K562 (cell line): Measurements from ENCODE around the gene DTD1. TPM values are rescaled to one million over a fixed set of nuclear protein-coding genes. Genes with fewer than 3 reads are reported as not detected.

Experiments
- ATAC-seq: fragments of 200-7000 bp; cut with Tn5 transposase; 3 replicates; pipeline ENCODE4 v1.9.1; 2020; ENCODE audit warnings: moderate library complexity
- BruUV-seq: library from RNA; stranded (reverse); fragments of 400-500 nt; replicated peaks from 2 replicates; lab custom pipeline; 2021; lab: Mats Ljungman, UMichigan
- CTCF ChIA-PET: fragments of 300-600 bp; formaldehyde crosslinking; extraction: SDS; loops from one replicate; lab custom pipeline; 2021; ENCODE audit warnings: low intra/inter-chr PET ratio; lab: Yijun Ruan, JAX
- POLR2A ChIA-PET: fragments of 300-600, 350-650 bp; sonication (Branson Sonifier 250); formaldehyde crosslinking; extraction: SDS; loops from one replicate; lab custom pipeline; 2021; ENCODE audit warnings: antibody characterized with exemption, inconsistent platforms; lab: Yijun Ruan, JAX
- DNase-seq, 4 experiments: peaks; one replicate each; pipeline versions ENCODE4 v3.0.0 to v3.0.0-alpha.2; 2011 to 2018; ENCODE audit warnings: low spot score in 3 of 4, mixed read lengths in 3 of 4; ENCODE audit errors: extremely low read depth in 1 of 4
- FAIRE-seq: peaks from 2 replicates; lab custom pipeline; 2011; peaks lifted over from hg19 to GRCh38; lab: Jason Lieb, UNC
- H2AFZ ChIP-seq: 2 replicates; pipeline ENCODE4 v1.6.0; 2011; ENCODE audit warnings: low read depth, low read length, control low read depth, inconsistent platforms
- H3K27ac ChIP-seq: fragments of 200-600 bp; 3 replicates; pipeline ENCODE4 v1.8.0; 2011; ENCODE audit warnings: low read depth, mild to moderate bottlenecking, control low read depth, inconsistent platforms, low read length, moderate library complexity, mixed read lengths; ENCODE audit errors: extremely low read depth
- H3K27me3 ChIP-seq, 2 experiments: fragments of 300-600 bp in 1 of 2; 2 replicates in 1 of 2; 3 replicates in 1 of 2; pipeline versions ENCODE4 v1.6.0 to v1.8.0; 2011; ENCODE audit warnings: inconsistent platforms in 2 of 2, low read length in 2 of 2, mild to moderate bottlenecking in 1 of 2, mixed read lengths in 1 of 2, moderate library complexity in 1 of 2; ENCODE audit not compliant: control insufficient read depth in 2 of 2, insufficient read depth in 2 of 2
- H3K36me3 ChIP-seq: fragments of 300-600 bp; 3 replicates; pipeline ENCODE4 v1.8.0; 2011; ENCODE audit warnings: mild to moderate bottlenecking, low read length, inconsistent platforms; ENCODE audit not compliant: control insufficient read depth, insufficient read depth
- H3K4me1 ChIP-seq, 2 experiments: fragments of 200-600 bp in 1 of 2; replicated peaks in 1 of 2; 2 replicates in 1 of 2; 3 replicates in 1 of 2; pipeline versions ENCODE4 v1.5.1 to v1.8.0; 2011; ENCODE audit warnings: inconsistent platforms in 2 of 2, low read length in 2 of 2, mild to moderate bottlenecking in 1 of 2, mixed read lengths in 1 of 2, moderate library complexity in 1 of 2; ENCODE audit not compliant: control insufficient read depth in 2 of 2, insufficient read depth in 2 of 2
- H3K4me2 ChIP-seq: 2 replicates; pipeline ENCODE4 v1.6.1; 2011; ENCODE audit warnings: low read length, control low read depth, inconsistent platforms, mixed read lengths; ENCODE audit not compliant: insufficient read depth
- H3K4me3 ChIP-seq: fragments of 200-600 bp; sonication (generic), shearing (Covaris generic); 2 replicates; pipeline ENCODE4 v1.5.1; 2016; ENCODE audit warnings: control low read depth, inconsistent platforms
- H3K79me2 ChIP-seq: fragments of 200-600 bp; 3 replicates; pipeline ENCODE4 v1.8.0; 2011; ENCODE audit warnings: low read length, inconsistent platforms; ENCODE audit not compliant: control insufficient read depth, insufficient read depth
- H3K9ac ChIP-seq, 2 experiments: 2 replicates each; pipeline versions ENCODE4 v1.6.0 to v1.6.1; 2011; ENCODE audit warnings: low read depth in 2 of 2, low read length in 2 of 2, control low read depth in 1 of 2, inconsistent platforms in 1 of 2, mild to moderate bottlenecking in 1 of 2, mixed read lengths in 1 of 2; ENCODE audit not compliant: insufficient read depth in 1 of 2
- H3K9me1 ChIP-seq: one replicate; pipeline ENCODE4 v1.6.0; 2011; ENCODE audit warnings: inconsistent platforms, mild to moderate bottlenecking, low read length, moderate library complexity; ENCODE audit not compliant: control insufficient read depth, insufficient read depth
- H3K9me3 ChIP-seq: replicated peaks from 2 replicates; pipeline ENCODE4 v1.5.1; 2011; ENCODE audit warnings: low read depth, low read length, inconsistent platforms; ENCODE audit not compliant: control insufficient read depth, insufficient read depth
- H4K20me1 ChIP-seq: replicated peaks from 2 replicates; pipeline ENCODE4 v1.6.1; 2011; ENCODE audit warnings: low read length, inconsistent platforms, mixed read lengths; ENCODE audit not compliant: control insufficient read depth, insufficient read depth
- ARID2 ChIP-seq: fragments of 450-650 bp; IDR thresholded peaks from 2 replicates; pipeline ENCODE4 v1.6.1; 2017; ENCODE audit warnings: antibody characterized with exemption, mild to moderate bottlenecking
- CCNT2 ChIP-seq: IDR thresholded peaks from 2 replicates; pipeline ENCODE4 v1.6.1; 2011; ENCODE audit warnings: borderline replicate concordance, low read depth, mild to moderate bottlenecking, moderate library complexity, mixed read lengths, low read length; ENCODE audit not compliant: insufficient read length; ENCODE audit errors: extremely low read depth
- CHCHD3 ChIP-seq: fragments of 250-450 bp; sonication (Bioruptor Pico); IDR thresholded peaks from 2 replicates; pipeline ENCODE4 v2.1.2; 2022; ENCODE audit warnings: mild to moderate bottlenecking
- PML ChIP-seq: IDR thresholded peaks from 2 replicates; pipeline ENCODE4 v1.6.1; 2012; ENCODE audit warnings: low read length, inconsistent platforms
- U2AF2 ChIP-seq: fragments of 200-400 bp; formaldehyde crosslinking; optimal IDR thresholded peaks from 2 replicates; pipeline ENCODE3; 2017; ENCODE audit warnings: low read depth, mild to moderate bottlenecking, low read length
- ZNF23 ChIP-seq: fragments of 250-450 bp; sonication (Bioruptor Pico); IDR thresholded peaks from 2 replicates; pipeline ENCODE4 v1.4.0; 2020; ENCODE audit warnings: mild to moderate bottlenecking
- WGBS: fragments of 100-300 bp; shearing (Covaris generic); methylation state at CpG from one replicate; pipeline ENCODE4 v1.1.6; 2016; ENCODE audit warnings: low coverage, mixed read lengths; ENCODE audit not compliant: insufficient coverage; ENCODE audit errors: missing lambda C conversion rate; 5-methylcytosine and 5-hydroxymethylcytosine counted together
- in situ Hi-C: fragments of 300-500 bp; cut with MboI; formaldehyde crosslinking; loops from 4 replicates; pipeline ENCODE4 v1.15.0; 2018; ENCODE audit warnings: inconsistent platforms, mixed read lengths
- intact Hi-C: fragments of 100-400 bp; cut with micrococcal nuclease; formaldehyde crosslinking; loops from 2 replicates; pipeline ENCODE4 v1.14.2; 2022
- polyA plus RNA-seq, 8 experiments: library from polyadenylated mRNA; depleted of rRNA in 4 of 8; stranded (reverse) in 5 of 8; unstranded in 3 of 8; fragments of >200 nt; fragmentation: Nextera tagmentation in 2 of 8; fragmentation: Illumina TruSeq in 1 of 8; extraction: Ambion mirVana in 2 of 8; extraction: Trizol in 1 of 8; gene quantifications; 2 replicates each; pipeline versions ENCODE4 v1.2.1 to v1.2.3, GENCODE V29; 2011 to 2014; ENCODE audit warnings: inconsistent platforms in 1 of 8, missing spikeins in 1 of 8
- total RNA-seq, 7 experiments: library from RNA; depleted of rRNA in 6 of 7; stranded (reverse); fragments of >200 nt in 6 of 7; fragmentation: Illumina TruSeq in 2 of 7; extraction: Trizol in 2 of 7; gene quantifications; 2 replicates each; pipeline versions ENCODE4 v1.2.1 to v1.2.3, GENCODE V29; 2011 to 2021; ENCODE audit warnings: low replicate concordance in 1 of 7
- TF ChIP-seq, protein P1 (sequence below): fragments of 250-450 bp; sonication (Bioruptor Pico); IDR thresholded peaks from 2 replicates; pipeline ENCODE4 v1.5.0; 2021; ENCODE audit warnings: mild to moderate bottlenecking, moderate library complexity

The DTD1 gene
- total and polyA plus RNA-seq, 9 of the 15 experiments (the other 6 are each of a cell fraction or from before 2014, with no cell fraction given): 5.7 to 28.6 (median 26.8) TPM

DNA sequence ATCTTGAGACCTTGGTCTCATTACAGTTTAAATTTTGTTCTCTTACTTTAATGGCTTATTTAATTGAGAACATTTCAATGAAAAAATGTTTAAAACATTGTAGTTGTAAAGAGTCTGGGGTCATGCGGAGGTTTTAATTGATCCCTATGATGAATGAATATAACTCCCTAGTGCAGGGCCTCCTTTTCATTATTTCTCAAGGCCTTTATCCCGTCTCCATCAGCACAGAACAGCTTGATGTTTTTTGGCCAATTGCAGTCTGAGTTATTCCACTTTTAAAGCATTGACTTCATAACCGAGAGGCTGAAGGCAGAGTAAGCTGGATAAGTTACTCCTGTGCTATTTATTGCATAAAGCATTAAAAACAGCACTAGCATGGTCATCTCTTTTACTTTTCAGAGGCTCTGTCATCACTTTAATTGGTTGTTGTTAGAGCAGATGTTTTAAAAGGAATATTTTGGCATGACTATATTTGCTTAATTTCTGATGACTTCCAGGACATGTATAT, 83.4 kb downstream of the DTD1 start:
- 38% methylated on average over 3 of the region's 3 CpGs for WGBS
- Histone ChIP-seq H3K27me3 (no peaks in the 10 kb centered on the region; a peak in 1 of 5 replicates), H3K9me3 (no peaks in the 10 kb centered on the region), H3K79me2 (no peaks in the 10 kb centered on the region), H4K20me1 (peaks cover 4% of the 10 kb centered on the region; the same call in 1 of the 2 replicates), H3K27ac (no peak overlapping the region), H2AFZ (no peak overlapping the region), H3K36me3 (no peaks in the 10 kb centered on the region), H3K4me3 (no peak overlapping the region), H3K9ac (no peak overlapping the region), H3K4me2 (no peak overlapping the region), H3K9me1 (peaks cover 2% of the 10 kb centered on the region), H3K4me1 (no peaks in the 10 kb centered on the region)
- no peak for TF ChIP-seq U2AF2
- no peak for TF ChIP-seq ZNF23 (CRISPR knock-in tag)
- no peak for TF ChIP-seq CCNT2
- TF ChIP-seq, protein P1, sequence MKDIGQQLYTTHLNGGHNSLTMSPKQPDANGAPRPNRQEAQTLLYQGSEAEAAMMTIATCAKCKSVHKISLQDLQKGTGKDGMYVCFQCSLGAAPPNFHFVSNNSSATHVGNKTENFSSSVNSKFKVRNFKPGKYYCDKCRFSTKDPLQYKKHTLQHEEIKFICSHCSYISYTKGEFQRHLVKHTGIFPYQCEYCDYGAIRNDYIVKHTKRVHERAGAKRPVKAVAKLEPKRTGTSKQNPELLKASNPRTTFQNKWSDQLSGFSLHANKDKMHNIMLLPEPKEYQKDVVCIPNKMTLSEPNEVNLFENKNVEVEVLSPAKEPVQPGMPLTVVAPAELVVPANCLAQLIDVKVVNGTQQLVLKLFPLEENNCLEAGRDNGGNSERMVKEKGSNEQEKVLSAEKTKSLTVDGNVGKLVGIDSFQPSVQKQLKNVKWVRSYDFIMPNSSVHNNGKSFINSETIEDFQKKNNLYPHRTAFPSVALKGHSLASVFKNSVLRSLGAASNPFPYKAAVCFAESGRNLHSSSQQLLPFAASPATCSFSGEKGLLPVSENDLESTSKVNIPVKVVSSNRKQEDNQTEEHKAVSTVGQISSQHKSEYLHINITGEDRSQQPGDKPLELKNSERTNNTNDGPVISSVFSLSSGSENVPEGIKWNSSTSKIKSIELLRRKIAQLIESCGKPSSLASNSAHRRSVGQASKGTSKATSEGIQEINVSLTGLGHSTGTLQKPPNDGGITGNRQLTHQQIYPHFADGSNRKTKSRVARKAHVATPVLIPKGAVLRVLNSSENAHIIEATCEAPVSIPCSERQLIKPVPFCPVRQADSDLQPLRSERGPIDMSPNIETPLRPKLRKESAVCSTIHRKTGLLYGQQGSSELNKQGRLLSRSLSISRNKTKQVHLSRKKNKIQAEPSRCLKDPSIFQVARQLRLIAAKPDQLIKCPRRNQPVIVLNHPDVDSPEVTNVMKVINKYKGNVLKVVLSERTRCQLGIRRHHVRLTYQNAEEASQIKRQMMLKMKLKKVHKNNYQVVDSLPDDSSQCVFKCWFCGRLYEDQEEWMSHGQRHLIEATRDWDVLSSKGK (CRISPR knock-in tag): no peak
- TF ChIP-seq CHCHD3: no peak
- TF ChIP-seq ARID2: no peak
- TF ChIP-seq PML: no peak
- DNase-seq (no peak), ATAC-seq (no peak), FAIRE-seq (no peak)
- in situ Hi-C loops: no loop called here
- intact Hi-C loops: no loop called here
- CTCF ChIA-PET: no interaction called here
- no TSS peak for BruUV-seq
- POLR2A ChIA-PET: no interaction called here
